ENCODE measurements around the gene ADGRG6. TPM values are rescaled to one million over a fixed set of nuclear protein-coding genes. Genes with fewer than 3 reads are reported as not detected.

Gene ADGRG6
- total and polyA plus RNA-seq, 10 of the 15 experiments (the other 5 are each of a cell fraction or from before 2014, with no cell fraction given): 0.01 to 0.24 (median 0.13) TPM; not detected in 7

DNA sequence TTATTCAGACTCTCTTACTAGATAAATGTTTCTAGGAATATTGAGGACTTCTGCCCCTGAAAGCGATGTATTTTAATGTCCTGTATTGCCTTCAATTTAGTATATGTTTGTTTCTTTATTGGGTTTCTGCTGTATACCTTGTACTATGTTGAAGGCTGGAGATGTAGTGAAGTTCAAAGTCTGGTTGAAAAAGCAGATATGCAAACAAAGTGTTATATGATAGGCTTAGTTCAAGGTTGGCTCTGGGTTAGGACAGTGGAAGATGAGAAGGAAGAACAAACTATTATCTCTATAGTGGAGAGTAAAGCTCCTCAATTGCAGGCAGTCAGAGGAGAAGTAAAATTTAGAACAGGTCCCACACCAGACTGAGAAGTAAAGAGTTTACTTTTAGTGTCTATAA, 36.3 kb upstream of the ADGRG6 start:
- Histone ChIP-seq H3K27ac (ENCODE audit: control insufficient read depth, insufficient read depth) (no peak overlapping the region), H3K9ac (ENCODE audit: control insufficient read depth, insufficient read depth, low read length) (no peak overlapping the region), H3K9me3 (replicated peaks; ENCODE audit: control insufficient read depth, insufficient read depth, low read length) (no peaks in the 10 kb centered on the region), H3K36me3 (ENCODE audit: control insufficient read depth in 2 of 2, insufficient read depth in 2 of 2, low read length in 1 of 2) (no peaks in the 10 kb centered on the region), H3K79me2 (ENCODE audit: control insufficient read depth, insufficient read depth, low read length) (no peaks in the 10 kb centered on the region), H4K20me1 (ENCODE audit: control insufficient read depth, insufficient read depth) (no peaks in the 10 kb centered on the region), H2AFZ (ENCODE audit: control insufficient read depth, low read depth, low read length) (no peak overlapping the region), H3K27me3 (replicated peaks in 1 of 2; ENCODE audit: control insufficient read depth in 2 of 2, insufficient read depth in 2 of 2, low read length in 1 of 2) (no peaks in the 10 kb centered on the region), H3K4me2 (ENCODE audit: control insufficient read depth, insufficient read depth) (no peak overlapping the region), H3K4me1 (ENCODE audit: control insufficient read depth, insufficient read depth, low read length) (no peaks in the 10 kb centered on the region), H3K4me3 (no peak overlapping the region)
- BruUV-seq (replicated peaks): no TSS peak
- SMC1A ChIA-PET (ENCODE audit: uncharacterized antibody, unreplicated experiment): interaction anchor here (1.1 kb wide), 1 partner anchor 13 kb away, joined by 3 read pairs; no protein-coding TSS in a partner anchor
- TF ChIP-seq, protein P1, sequence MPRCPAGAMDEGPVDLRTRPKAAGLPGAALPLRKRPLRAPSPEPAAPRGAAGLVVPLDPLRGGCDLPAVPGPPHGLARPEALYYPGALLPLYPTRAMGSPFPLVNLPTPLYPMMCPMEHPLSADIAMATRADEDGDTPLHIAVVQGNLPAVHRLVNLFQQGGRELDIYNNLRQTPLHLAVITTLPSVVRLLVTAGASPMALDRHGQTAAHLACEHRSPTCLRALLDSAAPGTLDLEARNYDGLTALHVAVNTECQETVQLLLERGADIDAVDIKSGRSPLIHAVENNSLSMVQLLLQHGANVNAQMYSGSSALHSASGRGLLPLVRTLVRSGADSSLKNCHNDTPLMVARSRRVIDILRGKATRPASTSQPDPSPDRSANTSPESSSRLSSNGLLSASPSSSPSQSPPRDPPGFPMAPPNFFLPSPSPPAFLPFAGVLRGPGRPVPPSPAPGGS (IDR thresholded peaks at IDR 0.05; ENCODE audit: borderline replicate concordance, insufficient read depth, low read depth, low read length, poor library complexity, severe bottlenecking): no peak
- TF ChIP-seq SIN3A (IDR thresholded peaks at IDR 0.05; ENCODE audit: low read depth, low read length): no peak
- no peak for TF ChIP-seq STAT3 (IDR thresholded peaks at IDR 0.05; ENCODE audit: low read depth, low read length)
- TF ChIP-seq NBN (IDR thresholded peaks at IDR 0.05): no peak
- TF ChIP-seq SPI1 (IDR thresholded peaks at IDR 0.05; ENCODE audit: borderline replicate concordance, insufficient read depth, low read depth, low read length): no peak
- TF ChIP-seq EED (IDR thresholded peaks at IDR 0.05; ENCODE audit: low read depth): no peak
- FAIRE-seq: no peak
- no peak for DNase-seq (ENCODE audit: low read depth, low spot score)
- 72% methylated on average over 1 of the region's 1 CpG for WGBS (ENCODE audit: insufficient coverage, insufficient replicate concordance, low lambda C conversion rate, missing lambda C conversion rate)
- POLR2A ChIA-PET: no interaction called here
- ATAC-seq: no peak
- intact Hi-C loops (cut with micrococcal nuclease; ENCODE audit: unreplicated experiment): no loop called here
- RAD21 ChIA-PET (ENCODE audit: unreplicated experiment): no interaction called here
- in situ Hi-C loops (cut with MboI): no loop called here
- CTCF ChIA-PET: interaction anchor here (0.7 to 1.7 kb wide), 3 partner anchors 22 to 107 kb away, joined by 3 to 4 read pairs (median 3); no protein-coding TSS in a partner anchor

DNA sequence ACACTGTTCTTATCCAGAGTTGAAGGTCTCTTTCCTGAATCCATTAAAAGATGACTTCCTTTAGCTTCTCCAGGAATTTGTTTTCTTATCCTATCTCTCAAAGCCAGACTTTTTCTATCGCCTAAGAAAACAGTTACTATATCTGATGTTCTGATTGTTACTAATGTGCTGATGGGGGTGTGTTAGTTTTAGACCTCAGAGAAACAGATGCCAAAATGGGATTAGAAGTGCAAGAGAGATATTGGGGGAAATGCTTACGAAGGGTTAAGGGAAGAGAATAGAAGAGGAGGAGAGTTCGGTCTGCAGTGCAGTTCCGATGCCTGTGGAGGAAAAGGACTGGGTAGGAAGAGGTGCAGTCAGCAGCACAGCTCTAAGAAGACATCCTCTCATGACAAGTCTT, 35.7 kb upstream of the ADGRG6 start:
- ChIA-PET SMC1A (ENCODE audit: uncharacterized antibody, unreplicated experiment) (interaction anchor here (1.1 kb wide), 1 partner anchor 13 kb away, joined by 3 read pairs; no protein-coding TSS in a partner anchor), RAD21 (ENCODE audit: unreplicated experiment) (no interaction called here), POLR2A (no interaction called here), CTCF (interaction anchor here (0.7 to 1.7 kb wide), 3 partner anchors 21 to 107 kb away, joined by 3 to 4 read pairs (median 3); no protein-coding TSS in a partner anchor)
- ATAC-seq (no peak), DNase-seq (ENCODE audit: low read depth, low spot score) (no peak), FAIRE-seq (no peak)
- Histone ChIP-seq H4K20me1 (ENCODE audit: control insufficient read depth, insufficient read depth) (no peaks in the 10 kb centered on the region), H3K9me3 (replicated peaks; ENCODE audit: control insufficient read depth, insufficient read depth, low read length) (no peaks in the 10 kb centered on the region), H3K27ac (ENCODE audit: control insufficient read depth, insufficient read depth) (no peak overlapping the region), H3K9ac (ENCODE audit: control insufficient read depth, insufficient read depth, low read length) (no peak overlapping the region), H2AFZ (ENCODE audit: control insufficient read depth, low read depth, low read length) (no peak overlapping the region), H3K4me3 (no peak overlapping the region), H3K4me2 (ENCODE audit: control insufficient read depth, insufficient read depth) (no peak overlapping the region), H3K36me3 (ENCODE audit: control insufficient read depth in 2 of 2, insufficient read depth in 2 of 2, low read length in 1 of 2) (no peaks in the 10 kb centered on the region), H3K4me1 (ENCODE audit: control insufficient read depth, insufficient read depth, low read length) (no peaks in the 10 kb centered on the region), H3K79me2 (ENCODE audit: control insufficient read depth, insufficient read depth, low read length) (no peaks in the 10 kb centered on the region), H3K27me3 (replicated peaks in 1 of 2; ENCODE audit: control insufficient read depth in 2 of 2, insufficient read depth in 2 of 2, low read length in 1 of 2) (no peaks in the 10 kb centered on the region)
- in situ Hi-C loops (cut with MboI): no loop called here
- no TSS peak for BruUV-seq (replicated peaks)
- intact Hi-C loops (cut with micrococcal nuclease; ENCODE audit: unreplicated experiment): no loop called here
- 66% methylated on average over 4 of the region's 4 CpGs for WGBS (ENCODE audit: insufficient coverage, insufficient replicate concordance, low lambda C conversion rate, missing lambda C conversion rate)
- TF ChIP-seq KAT2A (conservative IDR thresholded peaks at IDR 0.05; ENCODE audit: control insufficient read depth, low read depth, low read length) (no peak), NFYB (IDR thresholded peaks at IDR 0.05; ENCODE audit: insufficient read depth, low read depth, low read length) (no peak), NFXL1 (IDR thresholded peaks at IDR 0.05; ENCODE audit: borderline replicate concordance) (no peak), KDM1A (IDR thresholded peaks at IDR 0.05; ENCODE audit: borderline replicate concordance) (no peak), MEF2A (IDR thresholded peaks at IDR 0.05; ENCODE audit: insufficient read depth, low read depth, low read length) (no peak), BACH1 (IDR thresholded peaks at IDR 0.05; ENCODE audit: borderline replicate concordance) (no peak), MTA3 (IDR thresholded peaks at IDR 0.05; ENCODE audit: borderline replicate concordance, low read length) (no peak), ETV6 (conservative IDR thresholded peaks at IDR 0.05 in 1 of 2, IDR thresholded peaks at IDR 0.05 in 1 of 2; ENCODE audit: borderline replicate concordance in 1 of 2, low read depth in 1 of 2) (no peak)
